HG03457 (cell line): ENCODE results near the gene ADRM1.

ENCODE experiments used
- ATAC-seq: cut with Tn5 transposase; IDR thresholded peaks from one replicate; pipeline ENCODE4 v1.9.1; 2021; ENCODE audit warnings: moderate number of reproducible peaks; ENCODE audit not compliant: unreplicated experiment

ADRM1 gene

DNA sequence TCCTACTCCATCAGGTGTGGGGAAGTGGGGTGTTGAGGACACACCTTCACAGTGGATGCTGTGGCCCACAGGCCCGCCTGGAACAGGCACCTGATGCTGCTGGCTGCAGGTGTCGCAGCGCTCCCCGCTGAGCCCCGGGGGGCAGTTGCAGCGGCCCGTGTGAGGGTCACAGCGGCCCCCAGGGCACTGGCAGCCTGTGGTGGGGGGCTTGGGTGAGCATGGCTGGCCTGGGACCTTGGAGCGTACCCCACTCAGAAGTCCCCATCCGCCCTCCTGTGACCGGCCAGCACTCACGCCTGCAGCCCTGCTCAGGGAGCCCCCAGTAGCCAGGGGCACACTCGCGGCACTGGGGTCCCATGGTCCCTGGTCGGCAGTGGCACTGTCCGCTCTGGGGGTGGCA lies 19.2 kb downstream of the ADRM1 start:
- ATAC-seq: no peak

DNA sequence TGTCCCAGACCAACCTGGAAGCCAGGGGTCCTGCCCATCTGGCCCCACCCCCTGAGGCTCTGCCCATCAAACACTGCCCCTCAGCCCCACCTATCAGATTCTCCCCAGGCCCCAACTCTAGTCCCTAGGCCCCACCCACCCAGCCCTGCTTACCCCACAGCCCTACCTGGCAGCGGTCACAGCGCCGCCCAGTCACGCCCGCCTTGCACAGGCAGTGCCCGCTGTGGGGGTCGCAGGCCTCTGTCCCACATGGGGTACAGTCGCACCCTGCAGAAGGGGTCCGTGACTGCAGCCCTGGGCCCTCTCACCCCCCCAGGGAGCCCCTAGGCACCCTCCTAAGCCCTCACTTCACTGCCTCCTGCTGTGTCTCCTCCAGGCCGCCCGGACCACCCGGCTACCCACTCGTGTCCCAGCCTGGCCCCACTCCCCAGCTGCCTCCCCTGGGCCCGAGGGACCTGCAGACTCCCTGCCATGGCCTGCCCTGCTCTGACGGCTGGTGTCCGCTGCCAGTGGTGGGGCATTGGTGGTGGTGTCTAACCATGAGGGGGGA lies 19.8 kb downstream of the ADRM1 start:
- no peak for ATAC-seq

DNA sequence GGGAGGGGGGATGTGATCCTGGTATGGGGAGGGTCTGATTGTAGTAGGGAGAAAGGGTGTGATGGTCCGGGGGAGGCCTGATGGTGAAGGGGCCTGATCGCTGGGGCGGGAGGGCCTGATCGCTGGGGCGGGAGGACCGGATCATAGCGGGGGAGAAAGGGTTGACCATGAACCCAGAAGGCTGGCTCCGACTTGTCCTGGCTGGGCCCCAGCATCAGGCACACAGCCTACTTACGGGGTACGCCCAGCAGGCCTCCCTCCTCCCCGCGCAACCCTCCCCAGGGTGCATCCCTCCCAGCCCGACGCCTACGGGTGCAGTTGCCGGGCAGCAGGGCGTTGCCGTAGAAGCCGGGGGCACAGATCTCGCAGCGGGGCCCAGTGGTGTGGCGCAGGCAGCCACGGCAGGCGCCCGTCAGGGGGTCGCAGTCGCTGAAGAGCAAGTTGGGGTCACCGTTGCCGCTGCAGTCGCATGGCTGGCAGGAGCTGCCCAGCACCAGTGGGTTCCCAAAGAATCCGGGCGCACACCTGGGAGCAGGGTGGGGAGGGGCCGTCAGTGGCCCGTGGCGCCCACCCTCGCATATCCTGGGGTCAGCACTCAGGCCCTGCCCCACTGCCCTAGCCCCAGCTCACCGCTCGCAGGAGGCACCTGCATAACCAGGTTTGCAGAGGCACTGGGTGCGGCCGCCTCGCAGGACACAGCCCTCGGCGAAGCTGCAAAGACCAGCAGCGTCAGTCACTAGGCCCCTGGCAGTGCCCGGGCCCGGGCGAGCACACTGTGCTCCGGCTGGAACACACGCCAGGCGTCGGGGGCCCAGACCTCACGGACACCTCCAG lies 20.6 kb downstream of the ADRM1 start:
- no peak for ATAC-seq

DNA sequence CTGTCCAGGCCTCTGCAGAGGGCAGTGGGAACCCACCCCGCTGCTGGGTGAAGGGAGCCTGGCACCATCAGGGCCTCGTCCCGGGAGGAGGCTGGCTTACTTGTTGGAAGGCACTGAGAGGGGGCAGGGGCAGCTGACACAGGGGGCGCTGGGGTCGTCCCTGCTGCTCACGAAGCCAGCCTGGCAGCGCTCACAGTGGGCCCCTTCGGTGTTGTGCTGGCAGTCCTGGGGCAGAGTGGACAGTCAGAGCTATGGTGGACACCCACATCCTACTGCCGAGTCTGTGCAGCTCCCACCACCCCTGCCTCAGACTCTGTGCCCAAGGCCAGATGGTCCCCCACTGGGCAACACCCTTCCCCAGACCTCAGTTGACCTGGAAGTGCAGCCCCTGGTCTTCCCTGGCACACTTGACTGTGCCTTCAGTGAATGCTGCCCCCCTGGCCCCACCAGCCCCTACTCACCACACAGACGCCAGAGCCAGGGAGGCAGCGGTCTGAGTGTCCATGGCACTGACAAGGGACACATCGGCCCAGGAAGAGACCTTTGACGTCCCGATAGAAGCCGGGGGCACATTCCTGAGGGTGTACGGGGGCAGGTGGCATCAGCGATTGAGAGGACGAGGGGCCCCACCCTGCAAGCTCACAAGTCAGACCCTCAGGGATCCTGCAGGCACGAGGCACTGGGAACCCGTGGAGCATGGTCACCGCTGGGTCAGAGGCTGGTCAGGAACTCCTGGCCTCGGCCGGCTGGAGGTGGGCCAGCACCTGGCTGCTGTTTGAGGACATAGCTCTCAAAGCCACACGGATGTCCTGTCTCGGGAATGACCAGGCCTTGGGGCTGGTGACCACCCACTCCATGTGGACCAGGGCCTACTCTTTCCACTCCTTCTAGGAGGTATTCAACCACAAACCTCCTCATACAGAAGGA lies 21.4 kb downstream of the ADRM1 start:
- ATAC-seq: no peak

DNA sequence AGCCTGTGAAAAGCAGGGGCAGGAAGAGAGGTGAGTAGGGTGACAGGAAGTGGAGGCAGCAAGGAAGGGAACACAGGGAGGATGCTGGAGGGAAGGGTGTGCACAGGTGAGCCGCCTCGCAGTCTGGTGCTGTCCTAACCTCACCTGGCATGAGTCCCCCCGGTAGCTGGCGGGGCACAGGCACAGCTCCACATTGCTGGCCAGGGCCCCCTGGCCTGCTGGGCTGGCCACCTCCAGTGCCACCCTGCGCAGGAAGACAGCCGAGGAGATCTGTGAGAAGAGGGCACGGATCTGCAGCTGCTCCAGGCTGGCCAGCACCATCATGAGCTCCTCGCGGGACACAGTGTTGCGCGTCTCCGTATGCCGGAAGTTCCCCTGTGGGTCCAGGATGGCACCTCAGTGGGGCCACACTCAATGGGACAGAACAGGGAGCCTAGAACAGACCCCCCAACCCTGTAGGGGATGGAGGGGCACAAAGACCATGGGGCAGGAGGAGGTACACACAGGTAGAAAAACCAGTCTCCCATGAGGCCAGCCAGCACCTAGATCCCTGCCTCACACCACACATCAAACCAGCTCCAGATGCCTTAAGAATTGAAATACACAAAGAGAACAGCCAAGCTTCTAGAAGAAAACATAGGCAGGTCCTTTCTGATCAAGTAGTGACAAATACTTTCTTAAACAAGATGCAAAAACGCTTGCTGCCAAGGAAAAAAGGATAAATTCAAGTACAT lies 22.5 kb downstream of the ADRM1 start:
- no peak for ATAC-seq

DNA sequence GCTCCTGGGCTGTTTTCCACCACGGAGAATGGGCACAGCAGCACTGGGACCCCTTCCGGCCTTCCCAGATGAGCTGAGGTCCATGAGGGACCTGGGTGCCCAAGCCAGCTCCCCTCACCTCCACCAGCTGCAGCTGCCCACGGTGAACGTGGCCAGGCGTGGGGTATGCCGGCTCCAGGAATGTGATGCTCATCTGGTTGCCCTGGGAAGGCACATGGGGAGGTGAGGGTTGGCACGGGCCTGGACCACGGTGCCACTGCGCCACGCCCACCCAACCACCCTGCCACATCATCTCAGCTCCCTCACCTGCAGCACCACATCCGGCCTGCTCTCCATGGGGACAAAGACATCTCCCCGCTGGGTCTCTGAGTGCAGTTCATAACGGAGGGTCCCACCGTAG lies 23.8 kb downstream of the ADRM1 start:
- no peak for ATAC-seq

DNA sequence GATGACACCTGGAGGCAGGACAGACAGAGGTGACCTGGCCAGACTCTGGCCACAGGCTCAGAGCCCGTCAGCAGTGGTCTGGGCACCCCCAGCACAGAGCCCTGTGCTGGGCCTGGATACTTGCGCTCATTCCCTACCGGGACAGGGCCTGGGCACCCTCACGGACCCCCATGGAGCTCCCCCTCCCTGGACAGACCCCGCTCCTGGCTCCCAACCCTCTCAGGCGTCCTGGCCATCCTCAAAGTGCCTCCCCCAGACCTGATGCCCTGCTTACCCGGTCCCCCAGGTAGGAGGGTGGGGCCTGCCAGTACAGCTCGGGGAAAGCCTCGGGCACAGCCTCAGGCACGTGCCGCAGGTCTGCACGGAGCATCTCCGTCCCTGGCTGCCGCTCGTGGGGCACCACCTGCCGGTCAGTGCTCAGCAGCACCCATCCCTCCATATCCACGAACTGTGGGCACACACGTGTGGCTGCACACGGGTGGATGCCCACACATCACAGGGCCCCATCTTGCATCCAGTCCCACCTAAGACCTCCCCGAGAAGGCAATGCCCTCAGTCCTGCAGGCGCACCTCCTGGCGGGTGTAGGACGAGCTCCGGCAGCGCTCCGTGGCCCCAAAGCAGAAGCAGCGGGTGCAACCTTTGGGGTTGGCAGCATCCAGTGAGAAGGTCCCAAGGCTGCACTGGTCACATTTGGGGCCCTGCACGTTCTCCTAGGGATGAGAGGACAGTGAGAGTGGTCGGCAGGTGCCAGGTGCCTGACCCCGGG lies 24.3 kb downstream of the ADRM1 start:
- ATAC-seq: no peak

DNA sequence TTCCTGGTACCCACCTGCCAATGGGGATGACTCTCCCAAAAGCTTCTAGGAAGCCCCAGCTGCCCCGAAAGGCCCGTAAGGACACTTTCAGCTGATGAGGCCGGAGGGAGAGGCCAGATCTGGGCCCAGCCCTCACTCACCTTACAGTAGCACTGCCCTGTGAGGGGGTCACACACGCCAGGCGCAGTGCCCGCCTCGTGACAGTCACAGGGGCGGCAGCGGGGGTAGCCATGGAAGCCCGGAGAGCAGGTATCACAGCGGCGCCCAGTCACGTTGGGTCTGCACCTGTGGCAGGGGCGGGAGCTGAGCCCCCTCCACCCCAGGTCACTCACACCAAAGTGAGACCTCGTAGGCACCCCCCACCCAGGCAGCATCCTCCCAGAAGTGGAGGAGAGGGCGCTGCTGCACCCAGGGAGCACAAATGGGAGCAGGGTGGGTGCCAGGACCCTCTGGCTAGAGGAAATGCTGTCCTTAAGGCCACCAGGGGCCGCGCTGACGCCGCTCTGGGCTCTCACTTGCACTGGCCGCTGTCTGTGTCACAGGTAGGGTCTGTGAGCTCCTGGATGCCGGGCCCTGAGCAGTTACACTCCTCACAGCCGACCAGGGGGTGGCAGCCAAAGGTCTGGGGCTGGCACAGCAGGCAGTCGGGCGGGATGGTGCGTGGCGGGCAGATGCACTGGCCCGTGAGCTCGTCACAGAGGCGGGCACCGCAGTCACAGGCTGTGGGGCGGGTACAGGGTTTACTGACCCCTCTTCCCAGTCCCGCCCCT lies 25.1 kb downstream of the ADRM1 start:
- ATAC-seq: no peak

DNA sequence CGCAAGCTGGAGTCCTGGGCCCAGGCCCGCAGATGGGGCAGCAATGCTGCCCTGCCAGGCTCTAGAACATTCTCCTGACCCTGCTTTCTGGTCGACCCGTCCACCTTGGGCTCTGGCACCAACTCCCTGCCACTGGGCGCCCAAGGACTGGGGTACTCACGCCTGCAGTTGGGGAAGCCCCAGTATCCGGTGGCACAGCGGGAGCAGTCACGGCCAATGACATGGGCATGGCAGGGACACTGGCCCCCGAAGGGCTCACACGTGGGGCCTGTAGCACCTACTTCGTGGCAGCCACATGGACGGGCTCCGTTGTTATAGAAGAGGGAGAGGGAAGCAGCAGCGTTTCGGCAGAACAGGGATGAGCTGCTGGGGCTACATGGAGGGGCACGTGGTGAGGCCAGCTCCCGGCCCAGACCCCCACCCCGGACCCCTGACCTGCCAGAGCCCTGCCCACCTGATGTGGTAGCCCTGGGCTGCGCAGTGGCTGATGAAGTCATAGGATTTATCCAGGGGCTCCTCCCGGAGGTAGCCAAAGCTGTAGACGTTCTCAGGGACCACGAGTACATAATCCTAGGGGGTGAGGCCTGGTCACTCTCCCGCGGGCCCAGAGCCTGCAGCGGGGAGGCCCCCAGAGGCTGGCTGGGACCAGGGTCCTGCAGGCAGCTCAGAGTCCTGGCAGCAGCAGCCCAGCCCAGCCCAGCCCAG lies 26.0 kb downstream of the ADRM1 start:
- ATAC-seq: no peak

DNA sequence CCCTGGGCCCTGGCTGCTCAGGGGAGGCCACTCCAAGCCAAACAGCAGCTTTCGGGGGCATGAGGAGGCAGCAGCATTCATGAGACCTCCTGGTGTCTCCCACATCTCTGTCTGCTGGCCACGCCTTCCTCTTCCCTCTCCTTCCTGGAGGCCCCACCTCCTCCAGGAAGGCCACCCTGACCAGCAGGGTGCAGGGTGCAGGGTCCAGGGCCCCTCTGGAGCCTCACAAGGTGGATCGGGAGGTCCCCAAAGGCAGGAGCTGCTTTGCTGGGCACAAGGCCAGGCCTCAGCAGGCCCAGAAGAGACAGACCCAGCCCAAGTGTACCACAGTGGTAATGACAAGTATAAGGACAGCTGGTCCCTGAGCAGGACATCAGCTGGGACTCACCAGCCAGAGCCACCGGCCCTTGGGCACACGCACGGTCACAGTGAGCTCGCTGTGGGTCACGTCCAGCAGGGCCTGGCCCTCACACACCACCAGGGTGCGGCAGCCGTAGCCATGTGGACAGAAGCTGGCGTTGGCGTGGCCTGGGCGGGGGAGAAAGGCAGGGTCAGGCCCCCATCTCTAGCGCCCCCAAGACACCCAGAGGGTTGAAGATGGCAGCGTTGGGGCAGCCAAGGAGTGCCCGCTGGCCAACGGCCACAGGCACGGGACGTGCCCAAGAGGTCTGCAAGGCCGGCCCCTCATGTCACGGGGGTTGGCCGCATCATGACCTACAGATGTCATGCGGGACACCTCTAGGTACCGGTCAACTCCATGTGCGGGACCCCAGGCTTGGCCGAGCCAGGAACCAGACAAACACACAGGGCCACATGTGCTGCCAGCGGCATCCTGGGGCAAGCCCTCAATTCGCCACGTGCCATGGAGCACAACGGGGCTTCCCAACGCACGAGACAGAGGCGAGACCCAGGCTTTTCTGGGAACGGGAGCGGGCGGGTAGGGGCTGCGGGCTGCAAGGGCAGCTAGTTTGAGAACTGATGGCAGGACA lies 26.9 kb downstream of the ADRM1 start:
- no peak for ATAC-seq

DNA sequence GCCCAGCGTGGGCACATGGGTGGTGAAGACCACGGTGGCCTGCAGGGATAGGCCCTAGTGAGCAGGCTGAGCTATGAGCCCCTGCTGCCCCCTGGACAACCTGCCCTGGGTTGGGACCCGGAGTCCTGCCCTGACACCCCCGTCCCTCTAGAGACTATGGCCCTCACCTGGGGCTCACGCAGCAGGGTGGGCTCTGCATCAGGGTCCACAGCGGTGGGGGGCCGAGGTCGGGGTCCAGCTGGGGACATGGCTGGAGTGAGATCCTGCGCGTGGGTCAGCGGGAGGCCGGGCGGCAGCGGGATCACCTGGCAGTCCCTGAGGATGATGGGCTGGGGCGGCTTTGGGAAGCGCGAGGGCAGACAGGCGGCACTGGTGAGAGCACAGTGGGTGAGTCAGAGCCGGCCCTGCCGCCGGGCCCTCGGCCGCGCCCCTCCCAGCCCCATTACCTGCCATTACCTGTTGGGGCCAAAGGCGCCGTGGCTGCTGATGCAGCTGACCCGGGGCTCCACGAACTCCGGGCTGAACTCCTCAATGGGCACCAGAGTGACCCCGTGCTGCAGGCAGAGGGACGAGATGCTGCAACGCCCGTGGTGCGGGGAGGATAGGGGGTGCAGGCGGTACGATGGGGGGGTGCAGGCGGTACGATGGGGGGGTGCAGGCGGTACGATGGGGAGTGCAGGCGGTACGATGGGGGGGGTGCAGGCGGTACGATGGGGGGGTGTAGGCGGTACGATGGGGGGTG lies 27.9 kb downstream of the ADRM1 start:
- no peak for ATAC-seq

DNA sequence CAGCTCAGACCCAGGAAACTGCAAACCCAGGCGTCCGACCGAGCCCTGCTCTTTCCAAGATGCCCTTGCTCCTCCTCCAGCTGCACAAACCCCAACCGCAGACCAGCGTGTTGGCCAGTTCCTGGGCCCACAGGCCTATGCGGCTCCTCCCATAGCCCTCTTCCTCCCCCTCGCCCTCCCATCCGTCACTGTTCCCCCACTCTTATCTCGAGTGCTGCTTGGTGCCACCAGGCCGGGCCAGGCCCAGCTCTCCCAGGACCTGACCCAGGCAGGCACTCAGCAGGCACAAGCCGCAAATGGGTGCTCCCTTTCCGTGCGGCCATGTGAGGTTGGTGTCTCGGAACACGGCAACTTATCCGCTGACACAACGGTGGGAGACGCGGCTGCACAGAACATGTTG lies 28.6 kb downstream of the ADRM1 start:
- ATAC-seq: no peak

DNA sequence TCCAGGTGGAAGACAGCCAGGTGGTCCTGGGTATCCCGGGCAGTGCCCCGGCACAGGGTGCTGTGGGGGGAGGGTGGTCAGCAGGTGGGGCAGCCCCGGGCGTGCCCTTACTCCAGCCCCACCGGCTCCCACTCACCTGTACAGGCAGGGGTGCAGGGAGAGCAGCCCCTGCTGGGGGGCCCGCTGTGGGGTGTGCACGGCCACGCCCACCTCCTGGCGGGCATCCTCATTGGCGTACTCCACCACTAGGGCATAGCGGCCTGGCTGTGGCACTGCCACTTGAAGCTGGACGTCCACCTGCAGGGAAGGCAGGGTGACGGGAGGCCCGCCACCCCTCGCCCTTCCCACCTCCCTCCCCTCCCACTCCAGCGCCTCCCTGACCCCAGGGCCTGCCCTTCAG lies 29.6 kb downstream of the ADRM1 start:
- ATAC-seq: no peak

DNA sequence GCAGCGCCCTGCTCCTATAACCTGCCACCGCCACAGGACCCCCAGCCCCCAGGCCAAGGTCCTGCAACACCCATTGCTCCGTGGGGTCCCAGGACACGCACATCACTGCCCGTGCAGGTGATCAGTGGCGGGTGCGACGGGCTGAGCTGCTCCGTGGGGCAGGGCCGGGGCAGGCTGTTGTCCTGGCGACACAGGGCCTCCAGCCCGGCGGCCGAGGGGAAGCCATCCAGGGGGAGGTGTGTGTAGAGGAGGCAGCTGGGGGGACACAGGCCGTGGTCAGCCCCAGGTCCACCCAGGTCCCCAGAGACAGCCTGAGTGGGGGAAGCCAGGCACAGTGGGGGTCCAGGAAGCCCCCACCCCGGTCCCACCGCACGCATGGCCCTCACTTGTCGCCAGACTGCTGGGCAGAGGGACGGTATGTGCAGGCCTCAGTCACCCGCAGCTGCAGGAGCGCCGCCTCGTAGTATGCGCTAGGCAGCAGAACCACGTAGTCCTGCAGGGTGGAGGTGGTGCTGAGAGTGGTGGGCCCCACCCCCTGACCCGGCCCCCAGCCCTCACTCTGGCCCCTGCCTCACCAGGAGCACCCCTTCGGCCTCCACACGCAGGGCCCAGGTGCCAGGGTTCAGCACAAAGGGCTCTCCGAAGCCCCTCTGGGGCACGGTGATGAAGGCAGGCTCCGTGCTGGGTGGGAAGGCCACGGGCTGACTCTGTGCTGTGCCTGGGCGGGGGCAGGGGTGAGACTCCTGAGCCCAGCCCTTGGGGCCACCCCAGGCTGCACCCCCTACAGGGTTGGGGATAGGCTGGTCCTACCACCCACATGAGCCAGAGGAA lies 30.4 kb downstream of the ADRM1 start:
- ATAC-seq: no peak

DNA sequence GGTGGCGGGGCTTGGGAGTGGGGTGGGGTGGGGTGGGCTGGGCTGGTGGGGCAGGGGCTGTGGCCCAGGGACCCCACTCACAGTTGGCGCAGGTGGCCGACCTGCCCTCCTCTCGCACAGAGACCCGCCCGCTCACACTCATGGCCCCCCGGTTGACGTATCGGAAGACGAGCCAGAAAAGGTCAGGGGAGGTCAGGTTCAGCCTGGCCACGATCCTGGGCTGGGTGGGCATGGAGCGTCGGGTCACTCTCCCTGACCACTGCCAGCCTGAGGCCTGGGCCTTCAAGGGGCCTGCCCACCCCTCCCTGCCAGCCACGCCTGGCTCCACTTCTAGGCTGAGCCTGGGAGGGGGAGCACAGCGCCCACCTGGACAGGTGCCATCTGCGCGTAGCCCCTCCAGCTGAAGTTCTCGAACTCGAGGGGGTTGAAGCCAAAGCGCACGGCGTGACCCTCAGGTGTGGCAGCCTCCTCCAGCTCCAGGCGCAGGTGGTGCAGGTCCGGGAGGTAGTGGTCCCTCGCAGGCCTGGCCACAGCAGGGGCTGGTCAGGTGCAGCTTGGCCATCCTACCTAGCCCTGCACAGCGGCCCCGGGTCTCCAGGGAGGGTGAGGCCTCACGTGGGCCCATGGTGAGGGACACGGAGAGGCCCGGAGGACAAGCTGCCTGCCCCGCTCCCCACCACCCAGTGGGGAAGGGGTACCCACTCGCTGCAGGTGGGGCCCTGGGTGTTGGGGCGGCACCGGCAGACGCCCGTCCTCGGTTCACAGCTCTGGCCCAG lies 31.2 kb downstream of the ADRM1 start:
- ATAC-seq: no peak
